Activated T-helper 17 cell treated with anti-CD3 and anti-CD28 coated beads, Interleukin-2, amount 50 U/mL, for 72 hours (primary cell): ENCODE results near the gene VWA8. TPM values are rescaled to one million over a fixed set of nuclear protein-coding genes. Genes with fewer than 3 reads are reported as not detected.
A peak's percentile ranks its signal among the peaks of the same experiment; 100 is the strongest.
"Not testable (repeated sequence)": the region's sequence is repeated elsewhere in the genome, so short reads cannot be mapped to it uniquely, and the experiment has no call there.

Experiments
- ATAC-seq: fragments of 150-1000 bp; cut with Tn5 transposase; replicated peaks from 2 replicates; pipeline ENCODE4 v1.10.0; 2021; ENCODE audit warnings: mild to moderate bottlenecking, moderate library complexity
- H3K27ac Mint-ChIP-seq: one replicate; pipeline ENCODE4 v1.8.0; 2022; ENCODE audit warnings: mixed read lengths
- H3K27me3 Mint-ChIP-seq: one replicate; pipeline ENCODE4 v1.8.0; 2022; ENCODE audit warnings: mixed read lengths
- H3K36me3 Mint-ChIP-seq: one replicate; pipeline ENCODE4 v1.8.0; 2022; ENCODE audit warnings: low read depth, mild to moderate bottlenecking, mixed read lengths
- H3K4me1 Mint-ChIP-seq: one replicate; pipeline ENCODE4 v1.8.0; 2022; ENCODE audit warnings: mixed read lengths
- H3K4me3 Mint-ChIP-seq: one replicate; pipeline ENCODE4 v1.8.0; 2022; ENCODE audit warnings: mild to moderate bottlenecking, mixed read lengths
- H3K9me3 Mint-ChIP-seq: one replicate; pipeline ENCODE4 v1.8.0; 2022; ENCODE audit warnings: mixed read lengths
- total RNA-seq, 2 donors: library from RNA; stranded (reverse); gene quantifications; one replicate each; pipeline ENCODE4 v1.2.3, GENCODE V29; 2022

The VWA8 gene
- total RNA-seq, 2 donors from 2014 or later = 7.4 to 11.2 TPM

GRCh38 chr13:41949104-41949503, 11.8 kb downstream of the VWA8 start:
- not testable (repeated sequence) for H3K27ac Mint-ChIP-seq, H3K4me3 Mint-ChIP-seq, H3K27me3 Mint-ChIP-seq, H3K9me3 Mint-ChIP-seq, ATAC-seq
- peaks cover 11% of the 10 kb centered on the region for H3K4me1 Mint-ChIP-seq
- peaks cover 50% of the 10 kb centered on the region for H3K36me3 Mint-ChIP-seq

GRCh38 chr13:41945926-41946325, 15.0 kb downstream of the VWA8 start:
- H3K4me3 Mint-ChIP-seq = no peak overlapping the region
- peaks cover 5% of the 10 kb centered on the region for H3K9me3 Mint-ChIP-seq
- H3K27me3 Mint-ChIP-seq = no peaks in the 10 kb centered on the region
- peaks cover 62% of the 10 kb centered on the region for H3K36me3 Mint-ChIP-seq
- ATAC-seq = no peak
- no peaks in the 10 kb centered on the region for H3K4me1 Mint-ChIP-seq
- no peak overlapping the region for H3K27ac Mint-ChIP-seq

GRCh38 chr13:41944635-41945397, 16.1 kb downstream of the VWA8 start:
- Mint-ChIP-seq H3K9me3 (peaks cover 5% of the 10 kb centered on the region), H3K4me1 (no peaks in the 10 kb centered on the region), H3K27me3 (no peaks in the 10 kb centered on the region), H3K36me3 (peaks cover 62% of the 10 kb centered on the region), H3K4me3 (no peak overlapping the region), H3K27ac (no peak overlapping the region)
- no peak for ATAC-seq

DNA sequence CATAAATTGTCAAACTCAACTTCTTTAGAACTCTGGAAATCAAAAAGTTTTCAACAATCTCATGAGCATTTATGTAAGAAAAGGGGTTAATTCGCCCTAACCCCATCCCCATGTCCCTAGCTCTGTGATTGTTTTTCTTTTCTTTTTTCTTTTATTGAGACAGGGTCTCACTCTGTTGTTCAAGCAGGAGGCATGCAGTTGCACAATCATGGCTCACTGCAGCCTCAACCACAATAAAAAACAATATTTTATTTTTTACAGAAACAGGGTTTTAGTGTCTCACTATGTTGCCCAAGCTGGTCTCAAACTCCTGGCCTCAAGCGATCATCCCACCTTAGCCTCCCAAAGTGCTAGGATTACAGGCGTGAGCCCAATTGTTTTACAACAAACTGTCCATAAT, 16.7 kb downstream of the VWA8 start:
- no peak for ATAC-seq
- peaks cover 59% of the 10 kb centered on the region for H3K36me3 Mint-ChIP-seq
- H3K27ac Mint-ChIP-seq = no peak overlapping the region

DNA sequence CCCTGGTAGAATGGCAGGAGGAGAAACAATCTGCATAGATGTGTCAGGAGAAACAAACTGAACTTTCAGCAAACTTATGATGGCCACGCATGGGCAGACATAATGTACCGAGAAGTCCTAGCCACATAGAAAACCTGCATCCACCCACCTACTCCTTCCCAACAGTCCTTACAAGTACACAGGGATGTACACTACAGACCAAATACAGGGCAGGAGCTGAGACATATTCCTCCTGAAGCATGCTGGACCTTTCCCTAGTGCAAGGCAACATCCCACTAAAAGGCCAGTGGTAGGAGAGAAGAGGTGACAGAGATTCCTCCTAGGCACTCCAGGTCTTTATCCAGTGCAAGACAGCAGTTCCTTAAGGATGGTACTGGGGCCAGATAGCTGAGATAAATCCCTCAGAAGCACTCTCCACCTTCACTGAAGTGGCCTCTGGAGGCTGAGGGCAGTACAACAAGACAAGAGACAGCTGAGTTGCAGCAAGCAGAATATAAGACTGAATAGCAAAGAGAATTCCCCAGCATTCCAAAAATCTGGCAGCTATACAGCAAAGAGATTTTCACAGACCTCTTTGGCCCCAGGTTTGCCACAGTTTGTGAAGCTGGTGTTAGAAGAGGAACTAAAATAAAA, 18.3 kb downstream of the VWA8 start:
- no peak for ATAC-seq
- H3K36me3 Mint-ChIP-seq = peaks cover 50% of the 10 kb centered on the region
- no peaks in the 10 kb centered on the region for H3K4me1 Mint-ChIP-seq
- H3K4me3 Mint-ChIP-seq = no peak overlapping the region
- peaks cover 5% of the 10 kb centered on the region for H3K9me3 Mint-ChIP-seq
- no peaks in the 10 kb centered on the region for H3K27me3 Mint-ChIP-seq
- H3K27ac Mint-ChIP-seq = no peak overlapping the region

More for the DNA sequence above, 16.7 kb downstream of the VWA8 start:
- Mint-ChIP-seq H3K4me1 (no peaks in the 10 kb centered on the region), H3K27me3 (no peaks in the 10 kb centered on the region), H3K9me3 (peaks cover 5% of the 10 kb centered on the region), H3K4me3 (no peak overlapping the region)

DNA sequence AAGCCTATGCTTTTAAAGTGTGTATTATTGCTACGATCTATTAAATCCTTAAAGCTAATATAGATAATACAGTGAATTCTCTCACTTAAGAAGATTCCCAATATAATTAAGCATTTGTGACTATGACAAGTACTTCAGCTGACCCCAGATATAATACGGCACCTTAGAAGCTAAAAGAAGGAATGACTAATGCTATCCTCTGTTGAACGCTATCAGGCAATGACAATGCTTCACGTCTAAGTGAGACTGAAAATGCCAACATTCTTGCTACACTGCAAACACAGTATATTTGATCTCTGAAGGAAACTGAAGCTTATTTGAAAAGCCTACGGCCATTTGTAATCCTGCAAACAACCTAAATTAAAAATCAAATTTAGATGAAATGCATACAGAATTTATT, 19.7 kb downstream of the VWA8 start:
- H3K27me3 Mint-ChIP-seq = no peaks in the 10 kb centered on the region

DNA sequence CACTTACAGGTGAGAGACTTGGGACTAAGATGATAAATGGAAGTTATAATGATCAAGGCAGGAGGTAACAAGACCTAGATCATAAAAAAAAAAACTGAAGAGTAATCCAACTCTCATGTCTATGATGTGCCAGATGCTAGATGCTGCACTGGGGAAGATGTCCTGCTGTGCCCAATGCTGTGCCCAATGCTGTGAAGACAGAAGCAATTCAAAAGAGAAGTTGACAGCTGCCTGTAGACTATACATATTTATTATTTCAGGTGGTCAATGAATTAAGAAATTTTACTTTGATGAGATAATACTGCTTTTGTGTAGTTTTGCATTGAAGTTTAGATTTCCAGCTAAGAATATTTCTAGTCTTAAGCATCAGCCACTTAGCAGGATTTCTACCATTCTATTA, 21.5 kb downstream of the VWA8 start:
- no peak overlapping the region for H3K27ac Mint-ChIP-seq
- no peak overlapping the region for H3K4me3 Mint-ChIP-seq
- ATAC-seq = no peak
- H3K4me1 Mint-ChIP-seq = no peaks in the 10 kb centered on the region
- H3K36me3 Mint-ChIP-seq = peaks cover 20% of the 10 kb centered on the region
- no peaks in the 10 kb centered on the region for H3K9me3 Mint-ChIP-seq
- no peaks in the 10 kb centered on the region for H3K27me3 Mint-ChIP-seq

More for the DNA sequence above, 19.7 kb downstream of the VWA8 start:
- Mint-ChIP-seq H3K9me3 (no peaks in the 10 kb centered on the region), H3K27ac (no peak overlapping the region), H3K4me3 (no peak overlapping the region), H3K36me3 (peaks cover 36% of the 10 kb centered on the region), H3K4me1 (no peaks in the 10 kb centered on the region)
- ATAC-seq = no peak

DNA sequence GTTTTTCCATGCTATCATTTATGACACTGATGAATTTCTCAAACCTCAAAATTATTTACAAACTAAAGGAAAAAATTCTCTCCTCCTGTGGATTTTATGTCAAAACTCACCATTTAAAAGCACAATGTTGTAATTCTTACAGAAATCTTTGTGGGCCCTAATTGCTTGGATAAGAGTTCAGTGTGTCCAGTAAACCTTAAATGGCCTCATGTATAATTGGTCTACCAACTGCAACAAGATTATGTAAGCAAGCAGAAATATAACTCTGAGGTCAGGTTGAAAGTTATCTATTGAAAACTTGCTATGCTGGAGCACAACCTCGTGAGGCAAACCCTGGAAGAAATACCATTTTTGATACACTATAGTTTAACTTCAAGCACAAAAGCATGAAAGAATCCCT, 22.0 kb downstream of the VWA8 start:
- Mint-ChIP-seq H3K27ac (no peak overlapping the region), H3K27me3 (no peaks in the 10 kb centered on the region), H3K4me1 (no peaks in the 10 kb centered on the region), H3K4me3 (no peak overlapping the region), H3K9me3 (no peaks in the 10 kb centered on the region), H3K36me3 (peaks cover 25% of the 10 kb centered on the region)
- no peak for ATAC-seq

DNA sequence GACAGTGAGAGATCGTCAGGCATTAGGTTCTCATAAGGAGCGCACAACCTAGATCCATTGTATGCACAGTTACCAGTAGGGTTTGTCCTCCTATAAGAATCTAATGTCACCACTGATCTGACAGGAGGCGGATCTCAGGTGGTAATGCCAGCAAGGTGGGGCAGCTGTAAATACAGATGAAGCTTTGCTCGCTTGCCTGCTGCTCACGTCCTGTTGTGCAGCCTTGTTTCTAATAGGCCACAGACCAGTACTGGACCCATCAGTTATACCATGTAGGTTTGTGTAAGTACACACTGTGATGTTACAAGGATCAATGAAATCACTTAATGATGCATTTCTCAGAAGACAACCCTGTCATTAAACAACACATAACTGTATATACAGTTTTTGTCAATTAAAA, 23.5 kb downstream of the VWA8 start:
- Mint-ChIP-seq H3K36me3 (peaks cover 21% of the 10 kb centered on the region), H3K27ac (no peak overlapping the region), H3K27me3 (no peaks in the 10 kb centered on the region), H3K9me3 (no peaks in the 10 kb centered on the region), H3K4me3 (no peak overlapping the region), H3K4me1 (no peaks in the 10 kb centered on the region)
- ATAC-seq = no peak

- Mint-ChIP-seq H3K27ac (no peak overlapping the region), H3K36me3 (peaks cover 13% of the 10 kb centered on the region), H3K27me3 (no peaks in the 10 kb centered on the region), H3K4me3 (no peak overlapping the region), H3K9me3 (no peaks in the 10 kb centered on the region), H3K4me1 (no peaks in the 10 kb centered on the region)
- ATAC-seq = no peak
These were observed 25.4 kb downstream of the VWA8 start for GRCh38 chr13:41935501-41935900.

GRCh38 chr13:41934994-41935393, 25.9 kb downstream of the VWA8 start:
- H3K4me3 Mint-ChIP-seq = no peak overlapping the region
- no peak for ATAC-seq
- no peaks in the 10 kb centered on the region for H3K4me1 Mint-ChIP-seq
- no peaks in the 10 kb centered on the region for H3K9me3 Mint-ChIP-seq
- no peak overlapping the region for H3K27ac Mint-ChIP-seq
- no peaks in the 10 kb centered on the region for H3K27me3 Mint-ChIP-seq
- H3K36me3 Mint-ChIP-seq = peaks cover 13% of the 10 kb centered on the region

GRCh38 chr13:41934120-41934519, 26.8 kb downstream of the VWA8 start:
- no peaks in the 10 kb centered on the region for H3K4me1 Mint-ChIP-seq
- no peak overlapping the region for H3K27ac Mint-ChIP-seq
- H3K4me3 Mint-ChIP-seq = no peak overlapping the region
- no peak for ATAC-seq
- no peaks in the 10 kb centered on the region for H3K27me3 Mint-ChIP-seq
- H3K9me3 Mint-ChIP-seq = no peaks in the 10 kb centered on the region
- H3K36me3 Mint-ChIP-seq = peaks cover 12% of the 10 kb centered on the region

- peaks cover 7% of the 10 kb centered on the region for H3K36me3 Mint-ChIP-seq
- H3K4me3 Mint-ChIP-seq = no peak overlapping the region
- H3K4me1 Mint-ChIP-seq = peaks cover 6% of the 10 kb centered on the region
- H3K9me3 Mint-ChIP-seq = no peaks in the 10 kb centered on the region
- no peak for ATAC-seq
- H3K27ac Mint-ChIP-seq = no peak overlapping the region
- no peaks in the 10 kb centered on the region for H3K27me3 Mint-ChIP-seq
These were observed 29.6 kb downstream of the VWA8 start for GRCh38 chr13:41931337-41931736.

DNA sequence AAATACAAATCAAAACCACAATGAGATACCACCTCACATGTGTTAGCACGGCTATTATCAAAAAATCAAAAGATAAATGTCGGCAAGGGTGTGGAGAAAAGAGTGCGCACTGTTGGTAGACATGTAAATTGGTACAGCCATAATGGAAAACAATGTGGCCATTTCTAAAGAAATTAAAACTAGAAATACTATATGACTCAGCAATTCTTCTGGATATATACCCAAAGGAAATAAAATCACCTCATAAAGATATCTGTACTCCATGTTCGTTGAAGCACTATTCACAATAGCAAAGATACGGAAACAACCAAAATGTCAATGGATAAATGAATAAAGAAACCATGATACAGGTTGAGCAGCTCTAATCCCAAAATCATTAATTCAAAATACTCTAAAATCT, 30.8 kb downstream of the VWA8 start:
- H3K4me3 Mint-ChIP-seq = no peak overlapping the region
- peaks cover 13% of the 10 kb centered on the region for H3K36me3 Mint-ChIP-seq
- no peaks in the 10 kb centered on the region for H3K27me3 Mint-ChIP-seq
- H3K4me1 Mint-ChIP-seq = peaks cover 6% of the 10 kb centered on the region
- no peak overlapping the region for H3K27ac Mint-ChIP-seq
- ATAC-seq = no peak
- peaks cover 4% of the 10 kb centered on the region for H3K9me3 Mint-ChIP-seq

GRCh38 chr13:41928323-41928722, 32.6 kb downstream of the VWA8 start:
- peaks cover 23% of the 10 kb centered on the region for H3K36me3 Mint-ChIP-seq
- peak overlapping the region; percentile 69 for H3K4me3 Mint-ChIP-seq
- H3K27me3 Mint-ChIP-seq = no peaks in the 10 kb centered on the region
- peaks cover 15% of the 10 kb centered on the region for H3K4me1 Mint-ChIP-seq
- peak overlapping the region; percentile 13 for H3K27ac Mint-ChIP-seq
- no peak for ATAC-seq
- peaks cover 11% of the 10 kb centered on the region for H3K9me3 Mint-ChIP-seq
